ENCODE measurements around the gene ENHO. TPM values are rescaled to one million over a fixed set of nuclear protein-coding genes. Genes with fewer than 3 reads are reported as not detected.

The ENHO gene
- polyA plus RNA-seq, 1 donor (not counting 4 experiments of a cell fraction or from before 2014, with no cell fraction given): not detected

DNA sequence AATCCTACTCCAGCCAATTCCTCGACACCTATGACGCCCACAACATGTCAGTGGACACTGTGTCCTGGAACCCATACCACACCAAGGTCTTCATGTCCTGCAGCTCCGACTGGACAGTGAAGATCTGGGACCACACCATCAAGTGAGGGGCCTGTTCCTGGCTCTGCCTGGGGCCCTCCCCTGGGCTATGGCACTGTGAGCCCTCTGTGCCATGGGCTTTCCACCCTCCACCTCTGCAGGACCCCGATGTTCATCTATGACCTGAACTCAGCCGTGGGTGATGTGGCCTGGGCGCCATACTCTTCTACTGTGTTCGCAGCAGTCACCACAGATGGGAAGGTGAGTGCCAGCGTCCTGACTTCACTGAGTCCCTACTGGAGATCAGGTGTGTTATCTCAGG is 8.4 kb downstream of the ENHO start:
- no peak overlapping the region for H3K9ac ChIP-seq (ENCODE audit: control insufficient read depth, extremely low read depth, insufficient read depth, low read length)
- H3K9me1 ChIP-seq (ENCODE audit: control insufficient read depth, extremely low read depth, insufficient read depth, low read length): no peaks in the 10 kb centered on the region
- FAIRE-seq (no peak), DNase-seq (ENCODE audit: low read depth, low spot score) (no peak)
- H4K20me1 ChIP-seq (ENCODE audit: control insufficient read depth, extremely low read depth, insufficient read depth, low read length): no peaks in the 10 kb centered on the region
- H2AFZ ChIP-seq (ENCODE audit: control insufficient read depth, low read length): no peak overlapping the region
- no peak overlapping the region for H3K27ac ChIP-seq (ENCODE audit: control insufficient read depth, insufficient read depth, low read length)
- no peaks in the 10 kb centered on the region for H3K4me1 ChIP-seq (ENCODE audit: control insufficient read depth, extremely low read depth, insufficient read depth, low read length)
- TF ChIP-seq, protein P1, sequence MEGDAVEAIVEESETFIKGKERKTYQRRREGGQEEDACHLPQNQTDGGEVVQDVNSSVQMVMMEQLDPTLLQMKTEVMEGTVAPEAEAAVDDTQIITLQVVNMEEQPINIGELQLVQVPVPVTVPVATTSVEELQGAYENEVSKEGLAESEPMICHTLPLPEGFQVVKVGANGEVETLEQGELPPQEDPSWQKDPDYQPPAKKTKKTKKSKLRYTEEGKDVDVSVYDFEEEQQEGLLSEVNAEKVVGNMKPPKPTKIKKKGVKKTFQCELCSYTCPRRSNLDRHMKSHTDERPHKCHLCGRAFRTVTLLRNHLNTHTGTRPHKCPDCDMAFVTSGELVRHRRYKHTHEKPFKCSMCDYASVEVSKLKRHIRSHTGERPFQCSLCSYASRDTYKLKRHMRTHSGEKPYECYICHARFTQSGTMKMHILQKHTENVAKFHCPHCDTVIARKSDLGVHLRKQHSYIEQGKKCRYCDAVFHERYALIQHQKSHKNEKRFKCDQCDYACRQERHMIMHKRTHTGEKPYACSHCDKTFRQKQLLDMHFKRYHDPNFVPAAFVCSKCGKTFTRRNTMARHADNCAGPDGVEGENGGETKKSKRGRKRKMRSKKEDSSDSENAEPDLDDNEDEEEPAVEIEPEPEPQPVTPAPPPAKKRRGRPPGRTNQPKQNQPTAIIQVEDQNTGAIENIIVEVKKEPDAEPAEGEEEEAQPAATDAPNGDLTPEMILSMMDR (optimal IDR thresholded peaks at IDR 0.05 in 1 of 3, IDR thresholded peaks at IDR 0.05 in 1 of 3, conservative IDR thresholded peaks at IDR 0.05 in 1 of 3; ENCODE audit: extremely low read depth in 1 of 3, insufficient read depth in 2 of 3, low read length in 3 of 3): no peak
- no peak for TF ChIP-seq EZH2 (IDR thresholded peaks at IDR 0.05; ENCODE audit: low read length)
- no peak overlapping the region for H3K4me3 ChIP-seq (ENCODE audit: control insufficient read depth in 2 of 3, extremely low read depth in 1 of 3, insufficient read depth in 2 of 3, low read depth in 1 of 3, low read length in 3 of 3)
- H3K79me2 ChIP-seq (ENCODE audit: control insufficient read depth, insufficient read depth, low read length): no peaks in the 10 kb centered on the region
- H3K27me3 ChIP-seq (ENCODE audit: control insufficient read depth, extremely low read depth, insufficient read depth, low read length): peaks cover 4% of the 10 kb centered on the region
- H3K9me3 ChIP-seq (ENCODE audit: control insufficient read depth, low read depth, low read length): no peaks in the 10 kb centered on the region
- dilution Hi-C loops (cut with MboI; ENCODE audit: extremely low pct_ligation_motif_present, low sequenced_read_pairs): no loop called here
- no peak overlapping the region for H3K4me2 ChIP-seq (ENCODE audit: control insufficient read depth, extremely low read depth, insufficient read depth, low read depth, low read length)
- H3K36me3 ChIP-seq (ENCODE audit: control insufficient read depth in 2 of 2, extremely low read depth in 1 of 2, insufficient read depth in 2 of 2, low read length in 2 of 2): no peaks in the 10 kb centered on the region

DNA sequence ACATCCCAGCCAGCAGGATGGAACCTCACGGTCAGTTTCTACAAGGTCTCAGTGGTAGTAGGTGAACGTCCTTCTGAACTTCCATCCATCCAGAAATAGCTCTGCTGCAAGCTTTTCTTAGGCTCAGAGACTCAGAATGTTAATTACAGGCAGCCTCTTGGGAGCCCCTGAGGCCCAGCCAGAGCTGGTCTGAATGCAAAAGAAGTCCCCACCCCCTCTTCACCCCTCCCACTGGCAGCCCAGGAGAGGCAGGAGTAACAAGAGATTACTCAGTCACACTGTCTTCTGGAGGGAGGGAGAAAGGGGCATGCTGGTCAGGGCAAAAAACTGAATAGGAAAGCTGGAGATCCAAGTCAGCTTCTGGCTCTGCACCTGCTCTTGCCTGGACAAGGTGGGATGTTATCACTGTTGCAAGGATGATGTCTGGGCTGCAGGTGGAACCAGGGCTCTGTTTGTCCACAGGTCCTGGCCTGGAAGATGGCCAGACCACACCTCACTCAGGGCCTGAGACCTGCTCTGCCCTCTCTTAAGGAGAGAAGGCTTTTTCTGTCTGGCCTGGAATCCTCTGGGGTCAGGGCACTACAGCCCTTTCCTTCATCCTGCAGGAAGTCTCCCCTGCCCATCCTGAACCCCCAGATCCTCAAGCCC is 9.1 kb downstream of the ENHO start:
- Histone ChIP-seq H3K4me2 (ENCODE audit: control insufficient read depth, extremely low read depth, insufficient read depth, low read depth, low read length) (no peak overlapping the region), H3K9ac (ENCODE audit: control insufficient read depth, extremely low read depth, insufficient read depth, low read length) (no peak overlapping the region), H3K9me1 (ENCODE audit: control insufficient read depth, extremely low read depth, insufficient read depth, low read length) (no peaks in the 10 kb centered on the region), H3K9me3 (ENCODE audit: control insufficient read depth, low read depth, low read length) (no peaks in the 10 kb centered on the region), H2AFZ (ENCODE audit: control insufficient read depth, low read length) (no peak overlapping the region), H3K4me3 (ENCODE audit: control insufficient read depth in 2 of 3, extremely low read depth in 1 of 3, insufficient read depth in 2 of 3, low read depth in 1 of 3, low read length in 3 of 3) (no peak overlapping the region), H3K27me3 (ENCODE audit: control insufficient read depth, extremely low read depth, insufficient read depth, low read length) (no peaks in the 10 kb centered on the region), H4K20me1 (ENCODE audit: control insufficient read depth, extremely low read depth, insufficient read depth, low read length) (no peaks in the 10 kb centered on the region), H3K79me2 (ENCODE audit: control insufficient read depth, insufficient read depth, low read length) (no peaks in the 10 kb centered on the region), H3K36me3 (ENCODE audit: control insufficient read depth in 2 of 2, extremely low read depth in 1 of 2, insufficient read depth in 2 of 2, low read length in 2 of 2) (no peaks in the 10 kb centered on the region), H3K27ac (ENCODE audit: control insufficient read depth, insufficient read depth, low read length) (no peak overlapping the region), H3K4me1 (ENCODE audit: control insufficient read depth, extremely low read depth, insufficient read depth, low read length) (no peaks in the 10 kb centered on the region)
- no peak for TF ChIP-seq EZH2 (IDR thresholded peaks at IDR 0.05; ENCODE audit: low read length)
- TF ChIP-seq, protein P1 (optimal IDR thresholded peaks at IDR 0.05 in 1 of 3, IDR thresholded peaks at IDR 0.05 in 1 of 3, conservative IDR thresholded peaks at IDR 0.05 in 1 of 3; ENCODE audit: extremely low read depth in 1 of 3, insufficient read depth in 2 of 3, low read length in 3 of 3): no peak
- no peak for FAIRE-seq
- dilution Hi-C loops (cut with MboI; ENCODE audit: extremely low pct_ligation_motif_present, low sequenced_read_pairs): no loop called here
- no peak for DNase-seq (ENCODE audit: low read depth, low spot score)

Measured in keratinocyte (primary cell).